Measurements from ENCODE around the gene TCEANC2. TPM values are rescaled to one million over a fixed set of nuclear protein-coding genes. Genes with fewer than 3 reads are reported as not detected.

Gene TCEANC2
- total and polyA plus RNA-seq, 4 experiments from 2014 or later: 3.5 to 13.1 (median 9.6) TPM

DNA sequence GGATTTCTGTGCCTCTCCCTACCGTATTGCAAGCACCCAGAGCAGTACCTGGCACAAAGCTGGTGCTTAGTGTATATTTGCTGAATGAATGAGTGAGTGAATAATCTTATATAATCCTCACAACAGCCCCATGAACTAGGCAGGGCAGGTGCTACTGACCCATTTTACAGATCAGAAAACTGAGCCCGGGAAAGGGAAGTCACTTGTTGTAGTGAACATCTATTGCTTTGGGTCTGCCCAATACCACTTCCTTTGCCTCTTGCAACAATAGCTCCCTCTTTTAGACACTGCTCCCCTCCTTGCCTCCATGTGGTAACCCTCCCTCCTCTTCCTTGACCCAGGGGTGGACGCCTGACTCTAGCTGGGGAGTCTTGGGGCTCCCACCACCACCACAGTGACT is 96.3 kb downstream of the TCEANC2 start:
- Histone ChIP-seq H3K36me3 (ENCODE audit: insufficient read depth, low read length) (no peaks in the 10 kb centered on the region), H3K9me3 (ENCODE audit: control insufficient read depth in 1 of 2, low read length in 2 of 2) (no peaks in the 10 kb centered on the region), H3K27ac (ENCODE audit: low read depth, low read length) (no peak overlapping the region), H3K27me3 (ENCODE audit: insufficient read depth, low read length) (no peaks in the 10 kb centered on the region), H3K4me3 (ENCODE audit: low read length in 2 of 2) (no peak overlapping the region), H3K4me1 (ENCODE audit: insufficient read depth, low read length) (no peaks in the 10 kb centered on the region)
- CTCF ChIA-PET (ENCODE audit: partially characterized antibody): no interaction called here
- no peaks in the 10 kb centered on the region for H3K36me3 Mint-ChIP-seq
- H3K27me3 Mint-ChIP-seq: no peaks in the 10 kb centered on the region
- intact Hi-C loops (cut with micrococcal nuclease): no loop called here
- no peak overlapping the region for H3K4me3 Mint-ChIP-seq
- no peaks in the 10 kb centered on the region for H3K9me3 Mint-ChIP-seq
- H3K4me1 Mint-ChIP-seq: peaks cover 0 to 2% (median 0%) of the 10 kb centered on the region in 4 donors
- H3K27ac Mint-ChIP-seq: peak overlapping the region in 2 of 7 donors; percentile 4 to 42
- DNase-seq: no peak
- POLR2A ChIA-PET (ENCODE audit: partially characterized antibody): no interaction called here

- no peaks in the 10 kb centered on the region for H3K36me3 Mint-ChIP-seq
- peaks cover 0 to 2% (median 0%) of the 10 kb centered on the region in 4 donors for H3K4me1 Mint-ChIP-seq
- ChIA-PET POLR2A (ENCODE audit: partially characterized antibody) (no interaction called here), CTCF (ENCODE audit: partially characterized antibody) (no interaction called here)
- no peaks in the 10 kb centered on the region for H3K9me3 Mint-ChIP-seq
- H3K27me3 ChIP-seq (ENCODE audit: insufficient read depth, low read length): no peaks in the 10 kb centered on the region
- no peak overlapping the region for H3K4me3 ChIP-seq (ENCODE audit: low read length in 2 of 2)
- intact Hi-C loops (cut with micrococcal nuclease): no loop called here
- DNase-seq: no peak
- no peak overlapping the region for H3K27ac Mint-ChIP-seq
- H3K36me3 ChIP-seq (ENCODE audit: insufficient read depth, low read length): no peaks in the 10 kb centered on the region
- H3K4me1 ChIP-seq (ENCODE audit: insufficient read depth, low read length): no peaks in the 10 kb centered on the region
- H3K27ac ChIP-seq (ENCODE audit: low read depth, low read length): no peak overlapping the region
- H3K27me3 Mint-ChIP-seq: no peaks in the 10 kb centered on the region
- H3K4me3 Mint-ChIP-seq: no peak overlapping the region
- H3K9me3 ChIP-seq (ENCODE audit: control insufficient read depth in 1 of 2, low read length in 2 of 2): no peaks in the 10 kb centered on the region
These were observed 97.6 kb downstream of the TCEANC2 start for GRCh38 chr1:54151013-54151412.

DNA sequence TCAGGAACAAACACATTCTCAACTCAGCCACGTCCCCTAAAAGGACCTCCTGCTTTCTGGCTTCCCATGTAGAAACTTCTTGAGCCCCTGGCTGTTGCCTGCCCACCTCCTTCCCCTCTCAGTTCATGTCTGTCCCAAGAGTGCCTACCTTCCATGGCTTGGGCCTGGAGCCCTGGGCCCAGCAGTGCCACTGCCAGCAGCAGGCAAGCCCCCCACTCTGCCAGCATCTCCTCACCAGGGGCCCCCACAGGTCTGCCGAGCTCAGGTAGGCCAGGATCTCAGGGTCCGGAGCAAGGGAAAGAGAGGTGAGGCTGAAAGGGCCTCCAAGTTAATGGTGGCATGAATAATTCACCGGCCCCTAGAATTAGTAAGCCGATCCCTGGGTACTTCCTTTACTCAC is 99.3 kb downstream of the TCEANC2 start, which contains the start of gene CDCP2:
Gene CDCP2 (minus strand): TSS at position 305 of the 400 bp plus-strand sequence. CDS start 78 bp downstream, at position 227.
- Histone ChIP-seq H3K36me3 (ENCODE audit: insufficient read depth, low read length) (no peaks in the 10 kb centered on the region), H3K27me3 (ENCODE audit: insufficient read depth, low read length) (no peaks in the 10 kb centered on the region), H3K4me3 (ENCODE audit: low read length in 2 of 2) (no peak within 1 kb of the TSS), H3K4me1 (ENCODE audit: insufficient read depth, low read length) (no peaks in the 10 kb centered on the region), H3K9me3 (ENCODE audit: control insufficient read depth in 1 of 2, low read length in 2 of 2) (no peaks in the 10 kb centered on the region), H3K27ac (ENCODE audit: low read depth, low read length) (no peak within 1 kb of the TSS)
- Mint-ChIP-seq H3K27me3 (no peaks in the 10 kb centered on the region), H3K4me3 (no peak within 1 kb of the TSS), H3K27ac (no peak within 1 kb of the TSS), H3K4me1 (peaks cover 0 to 2% (median 0%) of the 10 kb centered on the region in 4 donors), H3K9me3 (no peaks in the 10 kb centered on the region), H3K36me3 (no peaks in the 10 kb centered on the region)
- DNase-seq: no peak
- ChIA-PET CTCF (ENCODE audit: partially characterized antibody) (no interaction called here), POLR2A (ENCODE audit: partially characterized antibody) (no interaction called here)
- intact Hi-C loops (cut with micrococcal nuclease): no loop called here

- H3K4me1 Mint-ChIP-seq: peaks cover 0 to 2% (median 0%) of the 10 kb centered on the region in 4 donors
- POLR2A ChIA-PET (ENCODE audit: partially characterized antibody): no interaction called here
- no peak for DNase-seq
These were observed 100.4 kb downstream of the TCEANC2 start for GRCh38 chr1:54153535-54154439.

More at GRCh38 chr1:54153535-54154439, 100.4 kb downstream of the TCEANC2 start:
- H3K27me3 ChIP-seq (ENCODE audit: insufficient read depth, low read length): no peaks in the 10 kb centered on the region
- no peaks in the 10 kb centered on the region for H3K4me1 ChIP-seq (ENCODE audit: insufficient read depth, low read length)
- H3K27ac ChIP-seq (ENCODE audit: low read depth, low read length): no peak overlapping the region
- Mint-ChIP-seq H3K27ac (no peak overlapping the region), H3K36me3 (no peaks in the 10 kb centered on the region), H3K4me3 (no peak overlapping the region), H3K9me3 (no peaks in the 10 kb centered on the region), H3K27me3 (no peaks in the 10 kb centered on the region)
- CTCF ChIA-PET (ENCODE audit: partially characterized antibody): interaction anchor here (0.8 kb wide), 1 partner anchor 73 kb away, joined by 3 read pairs; no protein-coding TSS in a partner anchor
- no peaks in the 10 kb centered on the region for H3K36me3 ChIP-seq (ENCODE audit: insufficient read depth, low read length)
- H3K9me3 ChIP-seq (ENCODE audit: control insufficient read depth in 1 of 2, low read length in 2 of 2): no peaks in the 10 kb centered on the region
- intact Hi-C loops (cut with micrococcal nuclease): no loop called here
- H3K4me3 ChIP-seq (ENCODE audit: low read length in 2 of 2): no peak overlapping the region

Small RNAs within 50 kb of the gene (microRNA-seq; reads per million reads assigned to microRNA genes)
- gene MIR4781 (ENCODE audit: borderline microRNAs expressed, borderline number of aligned reads, borderline replicate concordance): 6.7 reads per million, percentile 31 among the genes with 10 or more reads in this experiment

Other genes with a start within 250 kb of the TCEANC2 start
- 10 to 100 TPM; 10.9 to 11.0 TPM for gene NDC1, start 215.3 kb upstream of the TCEANC2 start, total RNA-seq
- gene NDC1, start 215.3 kb upstream of the TCEANC2 start, polyA plus RNA-seq: 1 to 10 TPM; 4.4 to 7.8 TPM
- gene YIPF1, start 163.8 kb upstream of the TCEANC2 start, total RNA-seq: 10 to 100 TPM; 14.8 to 15.2 TPM
- 10 to 100 TPM; 25.2 to 30.5 TPM for gene YIPF1, start 163.8 kb upstream of the TCEANC2 start, polyA plus RNA-seq
- gene DIO1, start 159.4 kb upstream of the TCEANC2 start, total RNA-seq: not detected
- gene DIO1, start 159.4 kb upstream of the TCEANC2 start, polyA plus RNA-seq: not detected
- gene IFT25, start 107.9 kb upstream of the TCEANC2 start, total RNA-seq: 10 to 100 TPM; 47.2 to 50.3 TPM
- gene IFT25, start 107.9 kb upstream of the TCEANC2 start, polyA plus RNA-seq: 10 to 100 TPM; 45.5 to 65.4 TPM
- 1 to 10 TPM; 7.3 to 8.7 TPM for gene LRRC42, start 107.3 kb upstream of the TCEANC2 start, total RNA-seq
- 1 to 10 TPM; 4.7 to 8.4 TPM for gene LRRC42, start 107.3 kb upstream of the TCEANC2 start, polyA plus RNA-seq
- gene LDLRAD1, start 35.4 kb upstream of the TCEANC2 start, total RNA-seq: not detected
- not detected for gene LDLRAD1, start 35.4 kb upstream of the TCEANC2 start, polyA plus RNA-seq
- 100 to 1,000 TPM; 212 to 222 TPM for gene TMEM59, start 404 bp upstream of the TCEANC2 start, total RNA-seq
- 1,000 to 10,000 TPM in 1 of 2 donors, 100 to 1,000 TPM in 1; 533 to 1,059 TPM for gene TMEM59, start 404 bp upstream of the TCEANC2 start, polyA plus RNA-seq
- gene CDCP2, start 99.4 kb downstream of the TCEANC2 start, total RNA-seq: under 1 TPM in 1 of 2 experiments, not detected in 1; 0.19 TPM
- gene CDCP2, start 99.4 kb downstream of the TCEANC2 start, polyA plus RNA-seq: not detected
- gene CYB5RL, start 146.4 kb downstream of the TCEANC2 start, total RNA-seq: 10 to 100 TPM; 10.5 to 10.7 TPM
- 1 to 10 TPM; 1.3 to 4.4 TPM for gene CYB5RL, start 146.4 kb downstream of the TCEANC2 start, polyA plus RNA-seq
- gene MRPL37, start 146.6 kb downstream of the TCEANC2 start, total RNA-seq: 10 to 100 TPM; 33.4 to 39.0 TPM
- 10 to 100 TPM; 53.2 to 89.1 TPM for gene MRPL37, start 146.6 kb downstream of the TCEANC2 start, polyA plus RNA-seq